A549 (cell line): ENCODE measurements around the gene CREB5.

Experiments
- BHLHE40 ChIP-seq: IDR thresholded peaks from 2 replicates; pipeline ENCODE4 v1.6.1; 2012; ENCODE audit warnings: low read depth, low read length, inconsistent platforms
- MAFK ChIP-seq: fragments of 450-650 bp; IDR thresholded peaks from 2 replicates; pipeline ENCODE4 v1.6.1; 2014; ENCODE audit not compliant: partially characterized antibody
- SREBF2 ChIP-seq: fragments of 450-650 bp; IDR thresholded peaks from 2 replicates; pipeline ENCODE4 v1.6.1; 2014; ENCODE audit warnings: mild to moderate bottlenecking, moderate library complexity
- TF ChIP-seq, protein P1 (sequence below): fragments of >200 bp; sonication (Bioruptor Twin); formaldehyde crosslinking; IDR thresholded peaks from 3 replicates; pipeline ENCODE4 v1.5.1; 2016

DNA sequence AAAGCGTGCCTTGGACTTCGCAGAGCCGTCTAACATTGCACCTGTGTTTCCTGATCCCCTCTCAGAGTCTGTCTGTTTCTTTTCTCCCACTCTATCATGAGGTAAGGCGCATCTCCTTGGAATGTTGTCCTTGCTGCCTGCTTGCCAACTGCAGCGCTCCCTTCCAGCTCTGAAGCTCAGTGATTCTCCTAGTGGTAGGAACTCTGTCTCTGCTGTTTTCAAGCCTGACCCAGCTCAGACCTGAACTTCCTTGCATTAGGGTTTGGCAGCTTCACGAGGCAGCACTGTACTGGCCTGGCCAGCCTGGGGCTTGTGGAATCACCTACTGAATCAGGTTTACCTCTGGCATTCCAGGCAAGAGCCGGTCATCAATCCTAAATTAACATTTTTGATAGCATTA lies 123.9 kb downstream of the CREB5 start:
- TF ChIP-seq, protein P1, sequence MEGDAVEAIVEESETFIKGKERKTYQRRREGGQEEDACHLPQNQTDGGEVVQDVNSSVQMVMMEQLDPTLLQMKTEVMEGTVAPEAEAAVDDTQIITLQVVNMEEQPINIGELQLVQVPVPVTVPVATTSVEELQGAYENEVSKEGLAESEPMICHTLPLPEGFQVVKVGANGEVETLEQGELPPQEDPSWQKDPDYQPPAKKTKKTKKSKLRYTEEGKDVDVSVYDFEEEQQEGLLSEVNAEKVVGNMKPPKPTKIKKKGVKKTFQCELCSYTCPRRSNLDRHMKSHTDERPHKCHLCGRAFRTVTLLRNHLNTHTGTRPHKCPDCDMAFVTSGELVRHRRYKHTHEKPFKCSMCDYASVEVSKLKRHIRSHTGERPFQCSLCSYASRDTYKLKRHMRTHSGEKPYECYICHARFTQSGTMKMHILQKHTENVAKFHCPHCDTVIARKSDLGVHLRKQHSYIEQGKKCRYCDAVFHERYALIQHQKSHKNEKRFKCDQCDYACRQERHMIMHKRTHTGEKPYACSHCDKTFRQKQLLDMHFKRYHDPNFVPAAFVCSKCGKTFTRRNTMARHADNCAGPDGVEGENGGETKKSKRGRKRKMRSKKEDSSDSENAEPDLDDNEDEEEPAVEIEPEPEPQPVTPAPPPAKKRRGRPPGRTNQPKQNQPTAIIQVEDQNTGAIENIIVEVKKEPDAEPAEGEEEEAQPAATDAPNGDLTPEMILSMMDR: no peak
- TF ChIP-seq BHLHE40 (no peak), MAFK (no peak), SREBF2 (no peak)
